SK-N-SH (cell line): ENCODE results near the gene WDHD1.

Experiments
- EP300 ChIP-seq, 2 experiments: IDR thresholded peaks; 2 replicates each; pipeline versions ENCODE4 v1.4.0 to v1.6.1; 2012; ENCODE audit warnings: borderline replicate concordance in 1 of 2, low read depth in 1 of 2, low read length in 1 of 2
- EZH2phosphoT487 ChIP-seq: fragments of 200-600 bp; sonication (generic); IDR thresholded peaks from 2 replicates; pipeline ENCODE4 v1.6.1; 2017; ENCODE audit warnings: low read depth, mixed run types, mild to moderate bottlenecking, antibody characterized with exemption, moderate library complexity, borderline replicate concordance
- FOSL2 ChIP-seq: IDR thresholded peaks from 2 replicates; pipeline ENCODE4 v1.4.0; 2012; ENCODE audit warnings: low read depth, mild to moderate bottlenecking, moderate library complexity, borderline replicate concordance
- FOXJ3 ChIP-seq: sonication (generic); formaldehyde crosslinking; IDR thresholded peaks from 2 replicates; pipeline ENCODE4 v1.5.1; 2020; ENCODE audit warnings: mild to moderate bottlenecking, missing genetic modification reagents
- JUND ChIP-seq: IDR thresholded peaks from 2 replicates; pipeline ENCODE4 v1.4.0; 2012
- POLR2AphosphoS5 ChIP-seq: IDR thresholded peaks from 2 replicates; pipeline ENCODE4 v1.6.1; 2012; ENCODE audit warnings: low read depth, low read length
- SMC3 ChIP-seq: IDR thresholded peaks from 2 replicates; pipeline ENCODE4 v1.6.1; 2012; ENCODE audit warnings: low read depth, low read length, improper control_type of control experiment
- TCF12 ChIP-seq: IDR thresholded peaks from 2 replicates; pipeline ENCODE4 v1.4.0; 2012
- YY1 ChIP-seq: IDR thresholded peaks from 2 replicates; pipeline ENCODE4 v1.4.0; 2012; ENCODE audit warnings: low read depth, mild to moderate bottlenecking
- TF ChIP-seq, protein P1 (sequence below): fragments of 200-600 bp; sonication (generic); IDR thresholded peaks from 2 replicates; pipeline ENCODE4 v1.6.1; 2017; ENCODE audit warnings: antibody characterized with exemption, mild to moderate bottlenecking, moderate library complexity
- TF ChIP-seq, protein P2 (sequence below): IDR thresholded peaks from 2 replicates; pipeline ENCODE4 v1.6.1; 2012; ENCODE audit warnings: mild to moderate bottlenecking, low read depth, low read length, moderate library complexity
- TF ChIP-seq, protein P3 (sequence below): IDR thresholded peaks from 2 replicates; pipeline ENCODE4 v1.4.0; 2012; ENCODE audit warnings: low read depth, borderline replicate concordance

DNA sequence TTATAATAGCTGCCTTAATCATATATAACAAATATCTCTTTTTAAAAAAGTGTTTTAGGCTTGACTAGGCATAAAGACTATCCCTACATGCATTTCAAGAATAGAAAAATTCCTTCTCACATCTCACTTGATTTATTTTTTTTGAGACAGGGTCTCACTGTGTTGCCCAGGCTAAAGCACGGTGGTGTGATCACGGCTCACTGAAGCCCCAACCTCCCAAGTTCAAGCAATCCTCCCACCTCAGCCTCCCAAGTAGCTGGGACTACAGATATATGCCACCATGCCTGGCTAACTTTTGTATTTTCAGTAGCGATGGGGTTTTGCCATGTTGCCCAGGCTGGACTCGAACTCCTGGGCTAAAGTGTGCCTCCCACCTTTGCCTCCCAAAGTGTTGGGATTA lies 59.4 kb downstream of the WDHD1 start:
- TF ChIP-seq, protein P1, sequence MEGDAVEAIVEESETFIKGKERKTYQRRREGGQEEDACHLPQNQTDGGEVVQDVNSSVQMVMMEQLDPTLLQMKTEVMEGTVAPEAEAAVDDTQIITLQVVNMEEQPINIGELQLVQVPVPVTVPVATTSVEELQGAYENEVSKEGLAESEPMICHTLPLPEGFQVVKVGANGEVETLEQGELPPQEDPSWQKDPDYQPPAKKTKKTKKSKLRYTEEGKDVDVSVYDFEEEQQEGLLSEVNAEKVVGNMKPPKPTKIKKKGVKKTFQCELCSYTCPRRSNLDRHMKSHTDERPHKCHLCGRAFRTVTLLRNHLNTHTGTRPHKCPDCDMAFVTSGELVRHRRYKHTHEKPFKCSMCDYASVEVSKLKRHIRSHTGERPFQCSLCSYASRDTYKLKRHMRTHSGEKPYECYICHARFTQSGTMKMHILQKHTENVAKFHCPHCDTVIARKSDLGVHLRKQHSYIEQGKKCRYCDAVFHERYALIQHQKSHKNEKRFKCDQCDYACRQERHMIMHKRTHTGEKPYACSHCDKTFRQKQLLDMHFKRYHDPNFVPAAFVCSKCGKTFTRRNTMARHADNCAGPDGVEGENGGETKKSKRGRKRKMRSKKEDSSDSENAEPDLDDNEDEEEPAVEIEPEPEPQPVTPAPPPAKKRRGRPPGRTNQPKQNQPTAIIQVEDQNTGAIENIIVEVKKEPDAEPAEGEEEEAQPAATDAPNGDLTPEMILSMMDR: no peak
- TF ChIP-seq, protein P2, sequence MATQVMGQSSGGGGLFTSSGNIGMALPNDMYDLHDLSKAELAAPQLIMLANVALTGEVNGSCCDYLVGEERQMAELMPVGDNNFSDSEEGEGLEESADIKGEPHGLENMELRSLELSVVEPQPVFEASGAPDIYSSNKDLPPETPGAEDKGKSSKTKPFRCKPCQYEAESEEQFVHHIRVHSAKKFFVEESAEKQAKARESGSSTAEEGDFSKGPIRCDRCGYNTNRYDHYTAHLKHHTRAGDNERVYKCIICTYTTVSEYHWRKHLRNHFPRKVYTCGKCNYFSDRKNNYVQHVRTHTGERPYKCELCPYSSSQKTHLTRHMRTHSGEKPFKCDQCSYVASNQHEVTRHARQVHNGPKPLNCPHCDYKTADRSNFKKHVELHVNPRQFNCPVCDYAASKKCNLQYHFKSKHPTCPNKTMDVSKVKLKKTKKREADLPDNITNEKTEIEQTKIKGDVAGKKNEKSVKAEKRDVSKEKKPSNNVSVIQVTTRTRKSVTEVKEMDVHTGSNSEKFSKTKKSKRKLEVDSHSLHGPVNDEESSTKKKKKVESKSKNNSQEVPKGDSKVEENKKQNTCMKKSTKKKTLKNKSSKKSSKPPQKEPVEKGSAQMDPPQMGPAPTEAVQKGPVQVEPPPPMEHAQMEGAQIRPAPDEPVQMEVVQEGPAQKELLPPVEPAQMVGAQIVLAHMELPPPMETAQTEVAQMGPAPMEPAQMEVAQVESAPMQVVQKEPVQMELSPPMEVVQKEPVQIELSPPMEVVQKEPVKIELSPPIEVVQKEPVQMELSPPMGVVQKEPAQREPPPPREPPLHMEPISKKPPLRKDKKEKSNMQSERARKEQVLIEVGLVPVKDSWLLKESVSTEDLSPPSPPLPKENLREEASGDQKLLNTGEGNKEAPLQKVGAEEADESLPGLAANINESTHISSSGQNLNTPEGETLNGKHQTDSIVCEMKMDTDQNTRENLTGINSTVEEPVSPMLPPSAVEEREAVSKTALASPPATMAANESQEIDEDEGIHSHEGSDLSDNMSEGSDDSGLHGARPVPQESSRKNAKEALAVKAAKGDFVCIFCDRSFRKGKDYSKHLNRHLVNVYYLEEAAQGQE: no peak
- TF ChIP-seq FOSL2: no peak
- no peak for TF ChIP-seq TCF12
- TF ChIP-seq, protein P3, sequence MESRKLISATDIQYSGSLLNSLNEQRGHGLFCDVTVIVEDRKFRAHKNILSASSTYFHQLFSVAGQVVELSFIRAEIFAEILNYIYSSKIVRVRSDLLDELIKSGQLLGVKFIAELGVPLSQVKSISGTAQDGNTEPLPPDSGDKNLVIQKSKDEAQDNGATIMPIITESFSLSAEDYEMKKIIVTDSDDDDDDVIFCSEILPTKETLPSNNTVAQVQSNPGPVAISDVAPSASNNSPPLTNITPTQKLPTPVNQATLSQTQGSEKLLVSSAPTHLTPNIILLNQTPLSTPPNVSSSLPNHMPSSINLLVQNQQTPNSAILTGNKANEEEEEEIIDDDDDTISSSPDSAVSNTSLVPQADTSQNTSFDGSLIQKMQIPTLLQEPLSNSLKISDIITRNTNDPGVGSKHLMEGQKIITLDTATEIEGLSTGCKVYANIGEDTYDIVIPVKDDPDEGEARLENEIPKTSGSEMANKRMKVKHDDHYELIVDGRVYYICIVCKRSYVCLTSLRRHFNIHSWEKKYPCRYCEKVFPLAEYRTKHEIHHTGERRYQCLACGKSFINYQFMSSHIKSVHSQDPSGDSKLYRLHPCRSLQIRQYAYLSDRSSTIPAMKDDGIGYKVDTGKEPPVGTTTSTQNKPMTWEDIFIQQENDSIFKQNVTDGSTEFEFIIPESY: no peak
- TF ChIP-seq SMC3: no peak
- TF ChIP-seq EP300 (IDR thresholded peaks at IDR 0.05; ENCODE audit: borderline replicate concordance in 1 of 2, low read depth in 1 of 2, low read length in 1 of 2): no peak
- no peak for TF ChIP-seq YY1
- TF ChIP-seq EZH2phosphoT487: no peak
- TF ChIP-seq POLR2AphosphoS5: no peak
- TF ChIP-seq FOXJ3 (CRISPR knock-in tag): no peak
- no peak for TF ChIP-seq JUND
